Measurements from ENCODE around the gene PARD3B.

GRCh38 chr2:205477016-205477705 is 931.9 kb downstream of the PARD3B start:
- TF ChIP-seq CTCF (IDR thresholded peaks at IDR 0.05) (no peak), POLR2A (IDR thresholded peaks at IDR 0.05) (no peak)
